Measurements from ENCODE around the gene SH3RF3. TPM values are rescaled to one million over a fixed set of nuclear protein-coding genes. Genes with fewer than 3 reads are reported as not detected.

Gene SH3RF3
- total RNA-seq, 2 donors from 2014 or later: 1.3 to 5.6 TPM

GRCh38 chr2:109403841-109404201 lies 274.8 kb downstream of the SH3RF3 start:
- TF ChIP-seq POLR2A (IDR thresholded peaks at IDR 0.05): no peak
- no peak for TF ChIP-seq CTCF (IDR thresholded peaks at IDR 0.05)
- Histone ChIP-seq H3K27me3 (no peaks in the 10 kb centered on the region), H3K4me3 (no peak overlapping the region), H3K27ac (no peak overlapping the region), H3K9me3 (no peaks in the 10 kb centered on the region), H3K4me1 (no peaks in the 10 kb centered on the region), H3K36me3 (replicated peaks in 1 of 2; ENCODE audit: insufficient read depth in 1 of 2, low read depth in 2 of 2) (no peaks in the 10 kb centered on the region)
- no peak for ATAC-seq
- intact Hi-C loops (cut with DNase I): no loop called here
- 74 to 86% methylated on average over 2 to 5 of the region's 5 CpGs for WGBS, 2 donors
- DNase-seq: no peak

GRCh38 chr2:109404681-109405080 lies 275.7 kb downstream of the SH3RF3 start:
- no peak overlapping the region for H3K4me3 ChIP-seq
- TF ChIP-seq CTCF (IDR thresholded peaks at IDR 0.05) (no peak), POLR2A (IDR thresholded peaks at IDR 0.05) (no peak)
- no peaks in the 10 kb centered on the region for H3K9me3 ChIP-seq
- WGBS, 2 donors: 88% methylated on average over 6 of the region's 6 CpGs
- no peak overlapping the region for H3K27ac ChIP-seq
- H3K4me1 ChIP-seq: no peaks in the 10 kb centered on the region
- no peaks in the 10 kb centered on the region for H3K36me3 ChIP-seq (replicated peaks in 1 of 2; ENCODE audit: insufficient read depth in 1 of 2, low read depth in 2 of 2)
- ATAC-seq (no peak), DNase-seq (no peak)
- intact Hi-C loops (cut with DNase I): no loop called here
- H3K27me3 ChIP-seq: no peaks in the 10 kb centered on the region

- ATAC-seq (no peak), DNase-seq (no peak)
- Histone ChIP-seq H3K4me3 (no peak overlapping the region), H3K27me3 (no peaks in the 10 kb centered on the region), H3K27ac (no peak overlapping the region), H3K9me3 (no peaks in the 10 kb centered on the region), H3K36me3 (replicated peaks in 1 of 2; ENCODE audit: insufficient read depth in 1 of 2, low read depth in 2 of 2) (no peaks in the 10 kb centered on the region), H3K4me1 (no peaks in the 10 kb centered on the region)
- TF ChIP-seq POLR2A (IDR thresholded peaks at IDR 0.05) (no peak), CTCF (IDR thresholded peaks at IDR 0.05) (no peak)
- WGBS, 2 donors: 77 to 79% methylated on average over 2 to 10 of the region's 10 CpGs
- intact Hi-C loops (cut with DNase I): no loop called here
These were observed 276.9 kb downstream of the SH3RF3 start for GRCh38 chr2:109405873-109406272.

- no peaks in the 10 kb centered on the region for H3K27me3 ChIP-seq
- no peak overlapping the region for H3K27ac ChIP-seq
- WGBS, 2 donors: 85 to 87% methylated on average over 8 of the region's 8 CpGs
- H3K36me3 ChIP-seq (replicated peaks in 1 of 2; ENCODE audit: insufficient read depth in 1 of 2, low read depth in 2 of 2): no peaks in the 10 kb centered on the region
- DNase-seq: no peak
- ATAC-seq: no peak
- H3K4me1 ChIP-seq: no peaks in the 10 kb centered on the region
- no peak overlapping the region for H3K4me3 ChIP-seq
- no peak for TF ChIP-seq POLR2A (IDR thresholded peaks at IDR 0.05)
- TF ChIP-seq CTCF (IDR thresholded peaks at IDR 0.05): no peak
- intact Hi-C loops (cut with DNase I): no loop called here
- no peaks in the 10 kb centered on the region for H3K9me3 ChIP-seq
These were observed 277.3 kb downstream of the SH3RF3 start for GRCh38 chr2:109406301-109406700.

- Histone ChIP-seq H3K4me1 (no peaks in the 10 kb centered on the region), H3K27me3 (no peaks in the 10 kb centered on the region), H3K9me3 (no peaks in the 10 kb centered on the region), H3K27ac (no peak overlapping the region), H3K36me3 (replicated peaks in 1 of 2; ENCODE audit: insufficient read depth in 1 of 2, low read depth in 2 of 2) (no peaks in the 10 kb centered on the region), H3K4me3 (no peak overlapping the region)
- ATAC-seq: no peak
- DNase-seq: no peak
- TF ChIP-seq CTCF (IDR thresholded peaks at IDR 0.05) (no peak), POLR2A (IDR thresholded peaks at IDR 0.05) (no peak)
- WGBS, 2 donors: 62% methylated on average over 7 of the region's 7 CpGs
- intact Hi-C loops (cut with DNase I): no loop called here
These were observed 278.5 kb downstream of the SH3RF3 start for GRCh38 chr2:109407276-109408042.
